ENCODE data around the gene OR10G3. TPM values are rescaled to one million over a fixed set of nuclear protein-coding genes. Genes with fewer than 3 reads are reported as not detected.
"Not testable (repeated sequence)": the region's sequence is repeated elsewhere in the genome, so short reads cannot be mapped to it uniquely, and the experiment has no call there.

OR10G3 gene
- total RNA-seq, 1 donor from 2014 or later: not detected

GRCh38 chr14:21556378-21557083, 23.3 kb downstream of the OR10G3 start:
- Histone ChIP-seq H3K36me3 (no peaks in the 10 kb centered on the region), H3K4me1 (peaks cover 0 to 3% of the 10 kb centered on the region in 2 donors), H3K27me3 (no peaks in the 10 kb centered on the region), H3K9me3 (no peaks in the 10 kb centered on the region), H3K4me3 (no peak overlapping the region), H3K27ac (no peak overlapping the region)
- intact Hi-C loops (cut with DNase I): loop anchor here (1.0 to 5.0 kb wide), 5 partner anchors 44 to 119 kb away; partner anchors contain the start of genes CHD8, METTL3 and TOX4
- DNase-seq (ENCODE audit: low spot score in 2 of 2): no peak
- no peak for TF ChIP-seq CTCF (IDR thresholded peaks at IDR 0.05)

- TF ChIP-seq CTCF (IDR thresholded peaks at IDR 0.05): no peak
- intact Hi-C loops (cut with DNase I): no loop called here
Observed at GRCh38 chr14:21553266-21553665, 26.6 kb downstream of the OR10G3 start.

GRCh38 chr14:21544588-21544987, 35.3 kb downstream of the OR10G3 start:
- intact Hi-C loops (cut with DNase I); H3K36me3 ChIP-seq: not testable (repeated sequence)

More at GRCh38 chr14:21553266-21553665, 26.6 kb downstream of the OR10G3 start:
- no peaks in the 10 kb centered on the region for H3K27me3 ChIP-seq
- DNase-seq (ENCODE audit: low spot score in 2 of 2): no peak
- H3K9me3 ChIP-seq: no peaks in the 10 kb centered on the region
- no peaks in the 10 kb centered on the region for H3K36me3 ChIP-seq
- H3K4me1 ChIP-seq: peaks cover 0 to 3% of the 10 kb centered on the region in 2 donors
- no peak overlapping the region for H3K4me3 ChIP-seq
- no peak overlapping the region for H3K27ac ChIP-seq

DNA sequence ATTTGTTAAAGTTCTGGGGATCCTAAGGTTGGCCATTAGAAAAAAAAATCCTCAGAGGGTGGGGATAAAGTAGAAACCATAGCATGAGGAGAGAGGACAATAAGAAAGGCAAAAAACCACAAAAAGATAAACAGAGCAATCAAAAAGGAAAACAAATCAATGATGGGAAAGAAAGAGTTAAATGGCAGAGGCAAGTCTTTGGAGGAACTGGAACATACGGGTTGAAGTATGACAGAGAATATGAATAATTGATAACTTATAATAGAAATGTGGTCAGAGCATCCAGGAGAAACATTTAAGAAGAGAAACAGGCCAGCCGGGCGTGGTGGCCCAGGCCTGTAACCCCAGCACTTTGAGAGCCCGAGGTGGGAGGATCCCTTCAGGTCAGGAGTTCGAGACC, 35.9 kb downstream of the OR10G3 start:
- Histone ChIP-seq H3K4me1 (no peaks in the 10 kb centered on the region), H3K27me3 (no peaks in the 10 kb centered on the region), H3K9me3 (no peaks in the 10 kb centered on the region), H3K36me3 (no peaks in the 10 kb centered on the region), H3K4me3 (no peak overlapping the region), H3K27ac (no peak overlapping the region)
- intact Hi-C loops (cut with DNase I): no loop called here
- DNase-seq (ENCODE audit: low spot score in 2 of 2): no peak
- no peak for TF ChIP-seq CTCF (IDR thresholded peaks at IDR 0.05)

More at GRCh38 chr14:21544588-21544987, 35.3 kb downstream of the OR10G3 start:
- not testable (repeated sequence) for DNase-seq (ENCODE audit: low spot score in 2 of 2); H3K4me3 ChIP-seq; H3K27me3 ChIP-seq; H3K27ac ChIP-seq; H3K4me1 ChIP-seq; H3K9me3 ChIP-seq

GRCh38 chr14:21543521-21543960, 36.3 kb downstream of the OR10G3 start:
- H3K27ac ChIP-seq: no peak overlapping the region
- no peaks in the 10 kb centered on the region for H3K9me3 ChIP-seq
- no peak for DNase-seq (ENCODE audit: low spot score in 2 of 2)
- no peaks in the 10 kb centered on the region for H3K36me3 ChIP-seq
- no peaks in the 10 kb centered on the region for H3K4me1 ChIP-seq
- intact Hi-C loops (cut with DNase I): no loop called here
- TF ChIP-seq CTCF (IDR thresholded peaks at IDR 0.05): no peak
- no peak overlapping the region for H3K4me3 ChIP-seq
- no peaks in the 10 kb centered on the region for H3K27me3 ChIP-seq

DNA sequence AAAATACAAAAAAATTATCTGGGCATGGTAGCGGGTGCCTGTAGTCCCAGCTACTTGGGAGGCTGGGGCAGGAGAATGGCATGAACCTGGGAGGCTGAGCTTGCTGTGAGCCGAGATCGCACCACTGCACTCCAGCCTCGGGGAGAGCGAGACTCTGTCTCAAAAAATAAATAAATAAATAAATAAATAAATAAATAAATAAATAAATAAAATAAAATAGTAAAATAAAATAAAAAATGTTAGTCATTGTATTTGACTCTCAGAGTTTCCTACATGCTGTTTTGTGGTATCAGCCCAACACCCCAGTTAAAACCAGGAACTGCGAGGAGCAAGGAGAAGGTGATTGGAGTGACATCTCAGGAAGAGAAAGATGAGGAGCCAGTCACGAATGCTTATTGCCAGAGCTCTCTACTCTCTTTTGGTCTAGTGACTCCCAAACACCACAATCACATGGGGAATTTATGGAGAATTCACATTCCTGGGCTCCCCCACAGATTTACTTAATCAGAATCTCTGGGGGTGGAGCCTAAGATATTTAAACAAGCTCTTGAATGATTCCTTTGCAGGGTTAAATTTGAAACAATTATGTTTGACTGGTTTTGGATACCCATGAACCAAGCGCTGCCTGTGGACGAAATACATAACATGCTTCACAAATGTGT, 38.3 kb downstream of the OR10G3 start:
- H3K4me1 ChIP-seq: peaks cover 0 to 2% of the 10 kb centered on the region in 2 donors
- no peaks in the 10 kb centered on the region for H3K36me3 ChIP-seq
- DNase-seq (ENCODE audit: low spot score in 2 of 2): no peak
- no peak for TF ChIP-seq CTCF (IDR thresholded peaks at IDR 0.05)
- intact Hi-C loops (cut with DNase I): no loop called here
- H3K27me3 ChIP-seq: no peaks in the 10 kb centered on the region
- no peak overlapping the region for H3K4me3 ChIP-seq
- H3K27ac ChIP-seq: no peak overlapping the region
- no peaks in the 10 kb centered on the region for H3K9me3 ChIP-seq

All from ascending aorta (tissue), 2 donors.